Left colon (tissue), 2 donors: Measurements from ENCODE around the gene SLC2A13. TPM values are rescaled to one million over a fixed set of nuclear protein-coding genes. Genes with fewer than 3 reads are reported as not detected.
"Not testable (repeated sequence)": the region's sequence is repeated elsewhere in the genome, so short reads cannot be mapped to it uniquely, and the experiment has no call there.

Experiments
- ATAC-seq: fragments of 200-7000 bp; cut with Tn5 transposase; one replicate; pipeline ENCODE4 v1.9.1; 2020; ENCODE audit warnings: mild to moderate bottlenecking, moderate library complexity
- DNase-seq, 2 donors: peaks; one replicate each; pipeline ENCODE4 v3.0.0-alpha.2; 2020
- intact Hi-C, 2 donors: fragments of 100-400 bp; cut with DNase I in 1 of 2; cut with micrococcal nuclease in 1 of 2; formaldehyde crosslinking; loops; one replicate each; pipeline versions ENCODE4 v1.11.2 to v1.14.0; 2022; cut with DNase I, micrococcal nuclease
- total RNA-seq, 2 donors: library from RNA; stranded (reverse); fragmentation: NEBNext Ultra II Directional; extraction: Animal tissue kit (Norgen Biotek cat#: 25700); gene quantifications; one replicate each; pipeline ENCODE4 v1.2.1, GENCODE V29; 2021
- donor health status: DM: no; HTN: no; CAD: no.
- donor health status: DM: yes; HTN: yes; CAD: no.

The SLC2A13 gene
- total RNA-seq, 2 donors from 2014 or later = 33.2 to 39.2 TPM

DNA sequence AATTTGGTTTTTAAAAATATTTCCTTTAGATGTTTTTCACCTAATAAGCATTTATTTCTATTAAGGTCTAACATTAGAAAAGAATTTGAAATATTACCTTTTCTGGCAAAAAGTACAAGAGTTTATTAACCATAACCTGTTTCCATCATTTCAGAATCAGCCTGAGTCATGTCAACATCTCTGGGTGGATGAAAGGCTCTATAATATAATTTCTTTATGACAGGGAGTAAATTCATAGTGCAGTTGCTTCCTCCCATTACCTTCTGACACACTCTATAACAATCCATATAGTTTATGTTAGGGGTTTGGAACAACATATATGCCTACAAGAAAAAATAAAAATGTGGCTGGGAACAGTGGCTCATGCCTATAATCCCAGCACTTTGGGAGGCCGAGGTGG lies 134.5 kb downstream of the SLC2A13 start:
- intact Hi-C loops = no loop called here
- ATAC-seq = peak; percentile 99

GRCh38 chr12:39966721-39967120 lies 139.2 kb downstream of the SLC2A13 start:
- DNase-seq (no peak), ATAC-seq (no peak)
- intact Hi-C loops = no loop called here

More for the DNA sequence above, 134.5 kb downstream of the SLC2A13 start:
- DNase-seq = no peak

- intact Hi-C loops = no loop called here
- DNase-seq = no peak
- no peak for ATAC-seq
Observed at GRCh38 chr12:39966256-39966655, 139.6 kb downstream of the SLC2A13 start.

GRCh38 chr12:39959467-39959866 lies 146.4 kb downstream of the SLC2A13 start:
- no peak for ATAC-seq
- intact Hi-C loops = no loop called here

DNA sequence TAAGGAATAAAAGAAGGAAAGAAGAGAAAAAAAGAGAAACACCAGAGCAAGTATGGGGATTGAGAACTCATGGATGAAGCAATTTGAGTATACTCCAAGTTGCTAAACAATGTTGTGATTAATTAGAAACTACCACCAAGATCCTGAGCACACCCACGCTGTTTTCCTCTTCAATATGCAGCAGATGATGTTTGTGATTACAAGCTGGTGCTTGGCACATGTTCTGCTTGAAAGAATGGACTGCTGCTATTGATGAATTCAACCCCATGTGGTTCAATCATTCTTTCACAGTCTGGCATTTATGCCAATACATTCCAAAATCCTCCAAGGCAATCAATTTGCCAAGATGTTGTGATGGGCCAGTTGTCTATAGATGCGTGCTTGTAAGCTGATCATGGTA lies 146.8 kb downstream of the SLC2A13 start:
- DNase-seq (no peak), ATAC-seq (no peak)
- intact Hi-C loops = no loop called here

More at GRCh38 chr12:39959467-39959866, 146.4 kb downstream of the SLC2A13 start:
- no peak for DNase-seq

- intact Hi-C loops = no loop called here
- ATAC-seq (no peak), DNase-seq (no peak)
Observed at GRCh38 chr12:39958377-39958776, 147.5 kb downstream of the SLC2A13 start.

DNA sequence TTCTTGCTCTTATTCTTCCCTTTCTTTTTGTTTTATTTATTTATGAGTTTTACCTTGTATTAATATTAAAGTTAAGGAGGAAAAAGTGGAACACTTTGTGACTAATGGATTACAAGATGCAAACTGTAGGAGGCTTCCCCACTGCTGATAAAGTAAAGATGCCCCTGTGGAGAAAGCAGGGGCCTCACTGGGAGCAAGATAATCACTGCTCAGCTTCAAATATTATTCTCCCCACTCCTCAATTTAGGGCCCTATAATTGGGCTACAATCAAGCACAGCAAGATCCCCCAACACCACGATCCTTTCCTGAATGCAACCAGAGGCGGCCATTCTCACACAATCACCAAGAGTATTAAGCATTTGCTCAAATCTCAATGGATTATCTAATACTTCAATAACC lies 149.2 kb downstream of the SLC2A13 start:
- ATAC-seq = no peak
- intact Hi-C loops = no loop called here
- DNase-seq = no peak

DNA sequence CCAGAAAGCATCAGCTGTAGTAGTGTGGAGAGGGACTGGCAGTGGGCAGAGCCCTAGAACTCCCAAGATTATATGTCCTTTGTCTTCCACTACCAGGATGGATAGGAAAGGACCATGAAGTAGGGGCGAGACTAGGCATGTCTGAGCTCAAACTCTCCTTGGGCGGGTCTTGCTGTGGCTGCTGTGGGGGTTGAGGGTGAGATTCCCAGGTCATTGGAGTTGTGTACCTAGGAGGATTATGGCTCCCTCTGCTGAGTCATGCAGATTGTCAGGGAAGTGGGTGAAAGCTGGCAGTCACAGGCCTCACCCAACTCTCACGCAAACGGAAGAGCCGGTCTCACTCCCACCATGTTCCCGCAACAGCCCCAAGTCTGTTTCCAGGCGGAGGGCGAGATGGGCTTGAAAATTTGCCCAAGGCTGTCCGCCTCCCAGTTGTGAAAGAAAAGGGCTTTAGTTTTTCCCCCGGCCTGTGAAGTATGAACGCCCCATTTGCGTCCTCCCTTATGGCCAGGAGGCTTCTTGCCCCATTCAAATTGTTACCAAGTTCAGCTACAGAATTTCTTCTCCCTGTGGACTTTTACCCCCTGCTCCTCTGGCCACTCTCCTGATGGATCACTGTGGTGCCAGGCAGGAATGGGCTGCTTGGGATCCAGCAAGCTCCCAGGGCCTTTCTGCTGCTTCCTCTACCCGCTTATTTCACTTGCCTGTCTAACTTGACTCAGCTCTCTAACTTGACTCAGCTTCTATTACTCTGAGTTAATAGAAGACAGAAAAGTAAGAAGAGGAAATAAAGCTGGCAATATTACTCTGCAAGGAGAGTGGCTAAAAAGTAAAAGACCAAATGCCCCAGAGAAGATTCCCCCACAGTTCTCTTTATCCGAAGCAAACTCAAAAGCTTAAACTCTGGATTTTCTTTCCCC lies 159.3 kb downstream of the SLC2A13 start:
- DNase-seq = no peak
- ATAC-seq = peak; percentile 33
- intact Hi-C loops = no loop called here

- DNase-seq = peak; percentile 26 to 72
- ATAC-seq = peak; percentile 48
- intact Hi-C loops = no loop called here
Observed at GRCh38 chr12:39937119-39937518, 168.8 kb downstream of the SLC2A13 start.

- DNase-seq (peak; percentile 24 to 75), ATAC-seq (peak; percentile 88)
- intact Hi-C loops = no loop called here
Observed at GRCh38 chr12:39935839-39936238, 170.0 kb downstream of the SLC2A13 start.

- DNase-seq (no peak), ATAC-seq (peak; percentile 56)
- intact Hi-C loops = no loop called here
Observed at GRCh38 chr12:39935275-39935674, 170.6 kb downstream of the SLC2A13 start.

DNA sequence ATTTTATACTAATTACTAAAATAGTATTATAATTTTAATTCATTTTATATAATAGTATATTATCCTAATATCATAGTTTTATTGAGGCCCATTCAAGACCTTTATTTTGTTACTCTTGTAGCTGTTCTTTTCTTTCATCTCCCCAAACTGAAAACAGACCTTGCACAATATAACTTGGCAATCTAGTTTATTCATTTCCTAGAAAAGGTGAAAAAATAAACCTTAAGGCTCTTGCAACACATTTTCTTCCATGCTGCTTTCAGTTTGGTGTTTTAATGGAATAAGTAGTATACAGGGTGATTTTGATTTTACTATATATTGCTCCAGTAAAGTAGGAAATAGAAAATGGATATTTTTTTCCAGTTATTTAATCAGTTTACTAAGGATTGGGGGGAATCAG lies 174.0 kb downstream of the SLC2A13 start:
- DNase-seq (no peak), ATAC-seq (no peak)
- intact Hi-C loops = no loop called here

- intact Hi-C loops = no loop called here
- peak; percentile 76 for ATAC-seq
- DNase-seq = peak; percentile 26 to 51
Observed at GRCh38 chr12:39931231-39931630, 174.7 kb downstream of the SLC2A13 start.

DNA sequence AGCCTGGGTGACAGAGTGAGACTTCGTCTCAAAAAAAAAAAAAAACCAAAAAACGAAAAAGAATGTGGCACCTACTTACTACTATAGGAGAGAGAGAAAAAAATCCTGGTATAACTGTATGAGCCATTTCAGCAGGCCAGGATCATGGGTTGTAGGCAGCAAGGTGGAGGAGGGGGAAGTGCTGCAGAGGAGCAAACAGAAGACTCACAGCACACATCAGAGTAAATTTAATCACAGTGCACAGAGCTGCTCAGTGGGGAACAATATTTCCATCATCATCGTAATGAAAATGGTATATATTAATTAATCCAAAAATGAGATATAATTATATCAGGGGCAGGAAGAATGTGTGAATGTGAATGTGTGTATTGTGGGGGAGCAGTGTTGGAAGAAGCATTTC lies 175.8 kb downstream of the SLC2A13 start:
- ATAC-seq (no peak), DNase-seq (no peak)

GRCh38 chr12:39928181-39928899 lies 177.5 kb downstream of the SLC2A13 start:
- no peak for DNase-seq
- ATAC-seq = peak; percentile 70
- intact Hi-C loops = no loop called here

More for the DNA sequence above, 175.8 kb downstream of the SLC2A13 start:
- intact Hi-C loops = no loop called here

DNA sequence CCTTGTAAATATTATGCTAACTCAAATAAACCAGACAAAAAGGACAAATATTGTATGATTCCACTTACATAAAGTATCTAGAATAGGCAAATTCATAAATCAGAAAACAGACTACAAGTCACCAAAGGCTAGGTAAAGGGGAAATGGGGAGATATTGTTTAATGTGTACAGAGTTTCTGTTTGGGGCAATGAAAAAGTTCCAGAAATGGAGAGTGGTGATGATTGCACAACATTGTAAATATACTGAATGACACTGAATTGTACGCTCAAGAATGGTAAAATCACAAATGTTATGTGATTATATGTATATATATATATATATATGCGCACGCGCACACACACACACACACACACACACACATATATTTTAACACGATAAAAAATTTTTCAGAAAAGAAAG lies 182.5 kb downstream of the SLC2A13 start:
- intact Hi-C loops = no loop called here
- ATAC-seq = no peak
- DNase-seq = no peak

DNA sequence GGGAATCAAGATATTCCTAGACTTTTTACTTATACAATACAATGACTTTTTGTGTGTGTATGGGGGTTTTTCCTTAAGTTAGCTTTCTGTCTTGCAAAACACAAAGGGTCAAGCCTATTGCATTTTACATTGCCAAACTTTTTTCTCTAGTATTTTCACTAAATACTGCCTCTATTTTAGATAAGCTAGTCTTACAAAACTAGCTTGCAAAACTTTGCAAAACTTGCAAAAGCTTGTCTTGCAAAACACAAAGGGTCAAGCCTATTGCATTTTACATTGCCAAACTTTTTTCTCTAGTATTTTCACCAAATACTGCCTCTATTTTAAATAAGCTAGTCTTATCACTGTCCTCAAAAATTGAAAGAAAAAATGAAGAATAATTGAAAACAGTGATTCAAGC lies 183.3 kb downstream of the SLC2A13 start:
- intact Hi-C loops, ATAC-seq, DNase-seq: not testable (repeated sequence)

DNA sequence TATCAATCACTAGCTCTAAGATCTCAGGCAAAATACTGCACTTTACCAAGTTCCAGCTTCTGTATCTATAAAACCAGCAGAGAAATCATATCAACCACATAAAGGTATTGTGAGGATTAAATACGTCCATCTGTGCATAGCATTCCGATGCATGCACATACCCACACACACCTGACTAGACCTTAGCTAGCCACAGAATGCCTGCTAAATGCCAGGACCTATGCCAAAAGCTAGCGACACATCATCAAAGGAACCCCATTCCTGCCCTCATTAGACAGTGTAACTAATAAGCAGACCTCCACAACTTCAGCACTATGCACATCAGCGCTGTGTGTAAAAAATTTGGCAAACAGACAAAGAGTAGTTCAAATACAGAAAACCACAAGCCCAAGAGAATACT lies 185.2 kb downstream of the SLC2A13 start:
- no peak for ATAC-seq
- intact Hi-C loops = no loop called here
- no peak for DNase-seq

GRCh38 chr12:39920222-39920621 lies 185.7 kb downstream of the SLC2A13 start:
- intact Hi-C loops = no loop called here
- no peak for DNase-seq
- ATAC-seq = no peak

- DNase-seq = no peak
- no peak for ATAC-seq
- intact Hi-C loops = no loop called here
Observed at GRCh38 chr12:39919790-39920189, 186.1 kb downstream of the SLC2A13 start.
